Measurements from ENCODE around the gene PIGW. TPM values are rescaled to one million over a fixed set of nuclear protein-coding genes. Genes with fewer than 3 reads are reported as not detected.

Gene PIGW
- total and polyA plus RNA-seq, 12 donors = 1.7 to 14.6 (median 4.6) TPM

DNA sequence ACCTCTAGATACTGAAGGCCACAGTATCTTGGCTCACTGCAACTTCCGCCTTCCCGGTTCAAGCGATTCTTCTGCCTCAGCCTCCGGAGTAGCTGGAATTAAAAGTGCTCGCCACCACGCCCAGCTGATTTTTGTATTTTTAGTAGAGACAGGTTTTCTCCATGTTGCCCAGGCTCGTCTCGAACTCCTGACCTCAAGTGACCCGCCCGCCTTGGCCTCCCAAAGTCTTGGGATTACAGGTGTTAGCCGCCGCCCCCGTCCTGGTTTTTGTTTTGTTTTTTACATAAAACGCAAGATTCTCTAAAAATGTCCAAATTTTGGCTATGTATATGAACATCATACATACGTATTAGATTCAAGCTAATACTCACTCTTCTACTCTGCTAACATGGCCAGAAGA lies 8.0 kb downstream of the PIGW start:
- no peak for DNase-seq
- no peak overlapping the region for H3K27ac ChIP-seq
- no peak overlapping the region for H3K4me3 ChIP-seq
- H3K27me3 ChIP-seq = no peaks in the 10 kb centered on the region
- peaks cover 19 to 25% of the 10 kb centered on the region in 2 donors for H3K4me1 ChIP-seq (replicated peaks in 1 of 2)
- no peaks in the 10 kb centered on the region for H3K9me3 ChIP-seq (replicated peaks in 1 of 3)
- WGBS, 4 donors = 95 to 98% (median 96%) methylated on average over 14 to 15 of the region's 15 CpGs
- intact Hi-C loops (cut with DNase I) = no loop called here
- no peak for TF ChIP-seq POLR2A (IDR thresholded peaks at IDR 0.05)
- TF ChIP-seq, protein P1, sequence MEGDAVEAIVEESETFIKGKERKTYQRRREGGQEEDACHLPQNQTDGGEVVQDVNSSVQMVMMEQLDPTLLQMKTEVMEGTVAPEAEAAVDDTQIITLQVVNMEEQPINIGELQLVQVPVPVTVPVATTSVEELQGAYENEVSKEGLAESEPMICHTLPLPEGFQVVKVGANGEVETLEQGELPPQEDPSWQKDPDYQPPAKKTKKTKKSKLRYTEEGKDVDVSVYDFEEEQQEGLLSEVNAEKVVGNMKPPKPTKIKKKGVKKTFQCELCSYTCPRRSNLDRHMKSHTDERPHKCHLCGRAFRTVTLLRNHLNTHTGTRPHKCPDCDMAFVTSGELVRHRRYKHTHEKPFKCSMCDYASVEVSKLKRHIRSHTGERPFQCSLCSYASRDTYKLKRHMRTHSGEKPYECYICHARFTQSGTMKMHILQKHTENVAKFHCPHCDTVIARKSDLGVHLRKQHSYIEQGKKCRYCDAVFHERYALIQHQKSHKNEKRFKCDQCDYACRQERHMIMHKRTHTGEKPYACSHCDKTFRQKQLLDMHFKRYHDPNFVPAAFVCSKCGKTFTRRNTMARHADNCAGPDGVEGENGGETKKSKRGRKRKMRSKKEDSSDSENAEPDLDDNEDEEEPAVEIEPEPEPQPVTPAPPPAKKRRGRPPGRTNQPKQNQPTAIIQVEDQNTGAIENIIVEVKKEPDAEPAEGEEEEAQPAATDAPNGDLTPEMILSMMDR (IDR thresholded peaks at IDR 0.05) = no peak
- peaks cover 0 to 3% of the 10 kb centered on the region in 2 donors for H3K36me3 ChIP-seq (replicated peaks in 1 of 2)

GRCh38 chr17:36544044-36544306 lies 9.2 kb downstream of the PIGW start:
- Histone ChIP-seq H3K4me1 (replicated peaks in 1 of 2) (peaks cover 30 to 35% of the 10 kb centered on the region in 2 donors), H3K27ac (peak overlapping the region; percentile 99 to 100 (median 99)), H3K27me3 (no peaks in the 10 kb centered on the region), H3K4me3 (peak overlapping the region; percentile 24 to 97 (median 92)), H3K36me3 (replicated peaks in 1 of 2) (no peaks in the 10 kb centered on the region), H3K9me3 (replicated peaks in 1 of 3) (no peaks in the 10 kb centered on the region)
- WGBS, 4 donors = 0 to 5% (median 0%) methylated on average over 3 to 10 of the region's 10 CpGs
- no peak for TF ChIP-seq POLR2A (IDR thresholded peaks at IDR 0.05)
- TF ChIP-seq, protein P1 (IDR thresholded peaks at IDR 0.05) = peak in 2 of 6 experiments; percentile 5 to 9
- peak in 3 of 7 donors; percentile 52 to 76 (median 53) for DNase-seq
- intact Hi-C loops (cut with DNase I) = no loop called here

GRCh38 chr17:36544307-36545076 lies 9.7 kb downstream of the PIGW start, which contains the start of gene GGNBP2:
TSS of gene GGNBP2 (plus strand) at chr17:36544919. CDS start at chr17:36545725, 806 bp downstream.
- TF ChIP-seq, protein P1 (IDR thresholded peaks at IDR 0.05) = no peak
- TF ChIP-seq POLR2A (IDR thresholded peaks at IDR 0.05) = peak; percentile 87 to 91
- Histone ChIP-seq H3K4me3 (peak within 1 kb of the TSS; percentile 71 to 97 (median 92)), H3K36me3 (replicated peaks in 1 of 2) (no peaks in the 10 kb centered on the region), H3K4me1 (replicated peaks in 1 of 2) (peaks cover 33 to 35% of the 10 kb centered on the region in 2 donors), H3K9me3 (replicated peaks in 1 of 3) (no peaks in the 10 kb centered on the region), H3K27ac (peak within 1 kb of the TSS; percentile 99 to 100 (median 99)), H3K27me3 (no peaks in the 10 kb centered on the region)
- intact Hi-C loops (cut with DNase I) = no loop called here
- DNase-seq = peak; percentile 91 to 95 (median 94)
- 0% methylated on average over 31 to 71 of the region's 71 CpGs for WGBS, 4 donors

DNA sequence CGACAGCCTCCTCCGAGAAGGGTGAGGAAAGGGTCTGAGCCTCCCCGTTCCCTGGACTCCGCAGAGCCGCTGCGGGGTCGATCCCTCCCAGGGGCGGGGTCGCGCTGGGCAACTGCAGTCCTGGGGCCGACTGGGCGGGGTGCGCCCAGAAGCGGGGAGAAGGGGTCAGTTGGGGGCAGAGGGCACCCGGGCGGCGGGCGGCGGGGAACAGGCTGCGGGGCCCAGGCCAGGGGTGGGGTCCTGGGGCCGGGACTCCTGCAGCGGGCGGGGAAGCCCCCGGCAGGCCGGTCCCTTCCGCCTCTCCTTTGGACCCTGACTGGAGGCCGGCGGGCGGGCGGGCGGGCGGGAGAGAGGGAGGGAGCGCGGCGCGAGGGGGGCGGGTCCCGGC lies 10.3 kb downstream of the PIGW start:
- H3K4me1 ChIP-seq (replicated peaks in 1 of 2) = peaks cover 36 to 41% of the 10 kb centered on the region in 2 donors
- H3K27ac ChIP-seq = peak overlapping the region; percentile 99 to 100 (median 99)
- 0 to 1% (median 0%) methylated on average over 12 to 32 of the region's 38 CpGs for WGBS, 4 donors
- H3K9me3 ChIP-seq (replicated peaks in 1 of 3) = no peaks in the 10 kb centered on the region
- H3K36me3 ChIP-seq (replicated peaks in 1 of 2) = no peaks in the 10 kb centered on the region
- peak overlapping the region; percentile 71 to 97 (median 92) for H3K4me3 ChIP-seq
- TF ChIP-seq, protein P1 (IDR thresholded peaks at IDR 0.05) = no peak
- TF ChIP-seq POLR2A (IDR thresholded peaks at IDR 0.05) = no peak
- H3K27me3 ChIP-seq = no peaks in the 10 kb centered on the region
- DNase-seq = no peak
- intact Hi-C loops (cut with DNase I) = no loop called here
